GM15510 (cell line): ENCODE results near the gene ZNF407.

Experiments used
- POLR2A ChIP-seq: IDR thresholded peaks from 3 replicates; pipeline ENCODE4 v1.6.1; 2011; ENCODE audit warnings: borderline replicate concordance; ENCODE audit not compliant: insufficient read length; ENCODE audit errors: extremely low read depth

The ZNF407 gene

GRCh38 chr18:74631623-74632350 lies 34.1 kb downstream of the ZNF407 start:
- no peak for TF ChIP-seq POLR2A

- no peak for TF ChIP-seq POLR2A
Observed at GRCh38 chr18:74632351-74632679, 34.6 kb downstream of the ZNF407 start.

- TF ChIP-seq POLR2A = no peak
Observed at GRCh38 chr18:74632856-74633255, 35.2 kb downstream of the ZNF407 start.

- no peak for TF ChIP-seq POLR2A
Observed at GRCh38 chr18:74633652-74634352, 36.1 kb downstream of the ZNF407 start.

GRCh38 chr18:74635224-74635975 lies 37.7 kb downstream of the ZNF407 start:
- no peak for TF ChIP-seq POLR2A

- no peak for TF ChIP-seq POLR2A
Observed at GRCh38 chr18:74637070-74637469, 39.4 kb downstream of the ZNF407 start.

- no peak for TF ChIP-seq POLR2A
Observed at GRCh38 chr18:74638210-74638609, 40.5 kb downstream of the ZNF407 start.

GRCh38 chr18:74644713-74645112 lies 47.0 kb downstream of the ZNF407 start:
- TF ChIP-seq POLR2A = no peak

GRCh38 chr18:74645679-74646078 lies 48.0 kb downstream of the ZNF407 start:
- TF ChIP-seq POLR2A = no peak

- TF ChIP-seq POLR2A = no peak
Observed at GRCh38 chr18:74651327-74652128, 53.9 kb downstream of the ZNF407 start.

GRCh38 chr18:74652392-74652988 lies 54.8 kb downstream of the ZNF407 start:
- no peak for TF ChIP-seq POLR2A

- no peak for TF ChIP-seq POLR2A
Observed at GRCh38 chr18:74654638-74655037, 57.0 kb downstream of the ZNF407 start.

- TF ChIP-seq POLR2A = no peak
Observed at GRCh38 chr18:74661008-74661407, 63.3 kb downstream of the ZNF407 start.

GRCh38 chr18:74661691-74662090 lies 64.0 kb downstream of the ZNF407 start:
- TF ChIP-seq POLR2A = no peak
